Subcutaneous abdominal adipose tissue (tissue), 5 donors: Measurements from ENCODE around the gene TEX51.

Experiments used
- H3K27ac ChIP-seq: one replicate; pipeline ENCODE4 v1.7.0; 2013; ENCODE audit warnings: low read depth, mild to moderate bottlenecking, inconsistent platforms, low read length, moderate library complexity
- H3K27me3 ChIP-seq, 5 donors: one replicate each; pipeline ENCODE4 v1.7.0; 2013; ENCODE audit warnings: low read length in 5 of 5, inconsistent platforms in 1 of 5; ENCODE audit not compliant: control insufficient read depth in 5 of 5, insufficient read depth in 4 of 5
- H3K36me3 ChIP-seq, 5 donors: one replicate each; pipeline ENCODE4 v1.7.0; 2013; ENCODE audit warnings: low read length in 5 of 5; ENCODE audit not compliant: control insufficient read depth in 5 of 5, insufficient read depth in 5 of 5
- H3K4me1 ChIP-seq, 5 donors: one replicate each; pipeline ENCODE4 v1.7.0; 2013; ENCODE audit warnings: low read length in 5 of 5, mild to moderate bottlenecking in 3 of 5, moderate library complexity in 1 of 5; ENCODE audit not compliant: control insufficient read depth in 5 of 5, insufficient read depth in 5 of 5
- H3K4me3 ChIP-seq, 5 donors: one replicate each; pipeline ENCODE4 v1.7.0; 2013; ENCODE audit warnings: low read length in 5 of 5, low read depth in 1 of 5
- H3K9ac ChIP-seq, 5 donors: one replicate each; pipeline ENCODE4 v1.7.0; 2013; ENCODE audit warnings: low read length in 5 of 5, mild to moderate bottlenecking in 4 of 5, moderate library complexity in 3 of 5
- H3K9me3 ChIP-seq, 5 donors: one replicate each; pipeline ENCODE4 v1.7.0; 2013; ENCODE audit warnings: low read length in 5 of 5; ENCODE audit not compliant: control insufficient read depth in 5 of 5
- donor health status: healthy.
- donor health status: healthy.
- donor health status: healthy.
- donor health status: healthy.
- donor health status: healthy.

Gene TEX51

GRCh38 chr2:126898636-126899035, at the start of gene TEX51:
Gene TEX51, plus strand, starts transcription at chr2:126898890. Its CDS starts 29 bp downstream, at chr2:126898919.
- H3K36me3 ChIP-seq: no peaks in the 10 kb centered on the region
- H3K9ac ChIP-seq: no peak within 1 kb of the TSS
- H3K4me1 ChIP-seq: no peaks in the 10 kb centered on the region
- no peak within 1 kb of the TSS for H3K27ac ChIP-seq
- no peak within 1 kb of the TSS for H3K4me3 ChIP-seq
- H3K9me3 ChIP-seq: peaks cover 0 to 3% (median 2%) of the 10 kb centered on the region in 5 donors
- peaks cover 0 to 2% (median 0%) of the 10 kb centered on the region in 5 donors for H3K27me3 ChIP-seq

GRCh38 chr2:126849054-126849453, 49.6 kb upstream of the TEX51 start:
- H3K27ac ChIP-seq: no peak overlapping the region
- H3K4me1 ChIP-seq: no peaks in the 10 kb centered on the region
- H3K9ac ChIP-seq: no peak overlapping the region
- H3K4me3 ChIP-seq: no peak overlapping the region
- H3K36me3 ChIP-seq: no peaks in the 10 kb centered on the region
- H3K27me3 ChIP-seq: peaks cover 0 to 3% (median 0%) of the 10 kb centered on the region in 5 donors
- H3K9me3 ChIP-seq: peaks cover 0 to 4% (median 0%) of the 10 kb centered on the region in 5 donors

GRCh38 chr2:126849486-126849885, 49.2 kb upstream of the TEX51 start:
- Histone ChIP-seq H3K27me3 (peaks cover 0 to 3% (median 0%) of the 10 kb centered on the region in 5 donors), H3K4me1 (no peaks in the 10 kb centered on the region), H3K9ac (no peak overlapping the region), H3K4me3 (no peak overlapping the region), H3K27ac (no peak overlapping the region), H3K36me3 (no peaks in the 10 kb centered on the region), H3K9me3 (peaks cover 0 to 4% (median 0%) of the 10 kb centered on the region in 5 donors)

- H3K4me3 ChIP-seq: no peak overlapping the region
- peaks cover 0 to 4% (median 0%) of the 10 kb centered on the region in 5 donors for H3K9me3 ChIP-seq
- H3K4me1 ChIP-seq: no peaks in the 10 kb centered on the region
- peaks cover 0 to 3% (median 0%) of the 10 kb centered on the region in 5 donors for H3K27me3 ChIP-seq
- no peak overlapping the region for H3K9ac ChIP-seq
- no peak overlapping the region for H3K27ac ChIP-seq
- H3K36me3 ChIP-seq: no peaks in the 10 kb centered on the region
These were observed 48.6 kb upstream of the TEX51 start for GRCh38 chr2:126849991-126850535.

GRCh38 chr2:126850940-126851339, 47.8 kb upstream of the TEX51 start:
- H3K9ac ChIP-seq: no peak overlapping the region
- no peak overlapping the region for H3K27ac ChIP-seq
- H3K27me3 ChIP-seq: peaks cover 0 to 3% (median 0%) of the 10 kb centered on the region in 5 donors
- H3K36me3 ChIP-seq: no peaks in the 10 kb centered on the region
- no peaks in the 10 kb centered on the region for H3K4me1 ChIP-seq
- no peak overlapping the region for H3K4me3 ChIP-seq
- peaks cover 0 to 4% (median 0%) of the 10 kb centered on the region in 5 donors for H3K9me3 ChIP-seq

- Histone ChIP-seq H3K4me3 (no peak overlapping the region), H3K27ac (no peak overlapping the region), H3K27me3 (peaks cover 0 to 3% (median 0%) of the 10 kb centered on the region in 5 donors), H3K9ac (no peak overlapping the region), H3K36me3 (no peaks in the 10 kb centered on the region), H3K4me1 (no peaks in the 10 kb centered on the region), H3K9me3 (peaks cover 0 to 4% (median 0%) of the 10 kb centered on the region in 5 donors)
These were observed 46.9 kb upstream of the TEX51 start for GRCh38 chr2:126851756-126852155.

GRCh38 chr2:126852361-126852760, 46.3 kb upstream of the TEX51 start:
- H3K4me3 ChIP-seq: no peak overlapping the region
- H3K27ac ChIP-seq: no peak overlapping the region
- H3K36me3 ChIP-seq: no peaks in the 10 kb centered on the region
- no peaks in the 10 kb centered on the region for H3K4me1 ChIP-seq
- peaks cover 0 to 3% (median 0%) of the 10 kb centered on the region in 5 donors for H3K27me3 ChIP-seq
- peaks cover 0 to 4% (median 0%) of the 10 kb centered on the region in 5 donors for H3K9me3 ChIP-seq
- H3K9ac ChIP-seq: no peak overlapping the region

- no peaks in the 10 kb centered on the region for H3K36me3 ChIP-seq
- no peak overlapping the region for H3K27ac ChIP-seq
- no peaks in the 10 kb centered on the region for H3K27me3 ChIP-seq
- H3K4me3 ChIP-seq: no peak overlapping the region
- H3K9ac ChIP-seq: no peak overlapping the region
- no peaks in the 10 kb centered on the region for H3K4me1 ChIP-seq
- H3K9me3 ChIP-seq: peaks cover 0 to 4% (median 0%) of the 10 kb centered on the region in 5 donors
These were observed 43.1 kb upstream of the TEX51 start for GRCh38 chr2:126855606-126856005.

- Histone ChIP-seq H3K4me3 (no peak overlapping the region), H3K36me3 (no peaks in the 10 kb centered on the region), H3K27ac (no peak overlapping the region), H3K27me3 (no peaks in the 10 kb centered on the region), H3K9me3 (peaks cover 0 to 4% (median 0%) of the 10 kb centered on the region in 5 donors), H3K4me1 (no peaks in the 10 kb centered on the region), H3K9ac (no peak overlapping the region)
These were observed 42.3 kb upstream of the TEX51 start for GRCh38 chr2:126856403-126856802.

- Histone ChIP-seq H3K9ac (no peak overlapping the region), H3K4me1 (no peaks in the 10 kb centered on the region), H3K27me3 (no peaks in the 10 kb centered on the region), H3K4me3 (no peak overlapping the region), H3K27ac (no peak overlapping the region), H3K9me3 (peaks cover 0 to 2% (median 0%) of the 10 kb centered on the region in 5 donors), H3K36me3 (no peaks in the 10 kb centered on the region)
These were observed 41.2 kb upstream of the TEX51 start for GRCh38 chr2:126857502-126857901.
